ENCODE measurements around the gene HOXA3. TPM values are rescaled to one million over a fixed set of nuclear protein-coding genes. Genes with fewer than 3 reads are reported as not detected.

The HOXA3 gene
- total and polyA plus RNA-seq, 5 donors from 2014 or later, result 0.13 TPM; not detected in 4

DNA sequence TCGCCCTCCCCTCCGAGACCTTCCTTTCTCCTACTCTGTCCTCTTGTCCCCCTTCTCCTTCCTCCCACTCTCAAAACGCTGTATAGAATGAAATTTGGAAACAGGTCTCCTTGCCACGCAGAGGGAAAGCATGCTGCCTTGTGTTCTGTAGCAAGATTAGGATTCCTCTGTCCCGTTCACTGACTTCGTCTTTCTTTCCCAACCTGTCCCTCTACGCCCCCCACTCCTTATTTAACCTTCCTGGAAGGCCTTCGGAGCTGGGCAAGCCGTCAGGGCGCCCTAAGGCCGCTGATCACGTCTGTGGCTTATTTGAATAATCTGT, 11.6 kb upstream of the HOXA3 start:
- H3K4me1 ChIP-seq (ENCODE audit: control insufficient read depth, insufficient read depth, low read length, poor library complexity, severe bottlenecking), result peaks cover 49% of the 10 kb centered on the region

DNA sequence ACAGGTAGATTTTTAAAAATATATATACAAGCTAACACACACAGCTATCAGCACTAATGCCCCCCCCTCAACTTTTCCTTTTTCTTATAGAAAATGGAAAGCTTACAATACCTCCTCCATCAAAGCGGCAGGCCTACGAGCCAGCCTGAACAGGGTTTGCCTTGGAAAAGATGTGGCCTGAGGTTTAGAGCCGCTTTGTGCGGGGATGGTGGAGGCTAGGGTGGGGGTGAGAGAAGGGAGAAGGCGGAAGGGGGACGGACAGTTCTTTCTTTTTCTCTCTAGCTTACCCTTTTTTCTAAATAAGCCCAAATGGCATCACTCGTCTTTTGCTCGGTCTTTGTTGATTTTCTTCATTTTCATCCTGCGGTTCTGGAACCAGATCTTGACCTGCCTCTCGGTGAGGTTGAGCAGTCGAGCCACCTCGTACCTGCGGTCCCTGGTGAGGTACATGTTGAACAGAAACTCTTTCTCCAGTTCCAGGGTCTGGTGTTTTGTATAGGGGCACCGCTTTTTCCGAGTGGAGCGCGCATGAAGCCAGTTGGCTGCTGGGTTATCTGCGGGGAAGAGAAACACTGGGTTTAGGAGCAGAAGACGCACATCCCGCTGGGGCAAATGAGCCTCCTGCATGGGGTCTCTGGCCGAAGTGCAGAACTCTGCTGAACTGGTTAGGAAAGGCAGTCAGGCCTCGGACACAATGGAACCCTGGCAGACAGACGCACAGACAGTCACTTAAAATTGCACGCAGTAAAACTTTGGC, 11.1 kb upstream of the HOXA3 start:
- Histone ChIP-seq H3K9me3 (ENCODE audit: control insufficient read depth in 2 of 2, low read length in 2 of 2) (no peaks in the 10 kb centered on the region), H3K4me3 (ENCODE audit: low read depth, low read length) (no peak overlapping the region), H3K27ac (ENCODE audit: insufficient read depth, low read length, poor library complexity, severe bottlenecking) (no peak overlapping the region), H3K4me1 (ENCODE audit: control insufficient read depth, insufficient read depth, low read length, poor library complexity, severe bottlenecking) (peaks cover 48% of the 10 kb centered on the region), H3K36me3 (ENCODE audit: control insufficient read depth, insufficient read depth, low read length) (no peaks in the 10 kb centered on the region), H3K27me3 (ENCODE audit: control insufficient read depth, insufficient read depth, low read length) (peaks cover 47% of the 10 kb centered on the region)
- ATAC-seq (ENCODE audit: low read depth in 2 of 2) (no peak), DNase-seq (no peak)
- Mint-ChIP-seq H3K27me3 (peaks cover 94% of the 10 kb centered on the region), H3K4me1 (peaks cover 4 to 45% (median 13%) of the 10 kb centered on the region in 4 donors), H3K36me3 (peaks cover 3% of the 10 kb centered on the region), H3K4me3 (peak overlapping the region in 2 of 4 donors; percentile 33 to 68), H3K27ac (peak overlapping the region in 2 of 3 donors; percentile 47 to 88), H3K9me3 (peaks cover 0 to 10% (median 0%) of the 10 kb centered on the region in 7 donors)

More for the DNA sequence above, 11.6 kb upstream of the HOXA3 start:
- Mint-ChIP-seq H3K9me3 (peaks cover 0 to 14% (median 0%) of the 10 kb centered on the region in 7 donors), H3K4me3 (peak overlapping the region in 3 of 4 donors; percentile 28 to 53 (median 33)), H3K27me3 (peaks cover 94% of the 10 kb centered on the region), H3K27ac (peak overlapping the region in 1 of 3 donors; percentile 47), H3K36me3 (peaks cover under 1% of the 10 kb centered on the region), H3K4me1 (peaks cover 4 to 46% (median 15%) of the 10 kb centered on the region in 4 donors)
- H3K9me3 ChIP-seq (ENCODE audit: control insufficient read depth in 2 of 2, low read length in 2 of 2), result no peaks in the 10 kb centered on the region
- H3K27me3 ChIP-seq (ENCODE audit: control insufficient read depth, insufficient read depth, low read length), result peaks cover 46% of the 10 kb centered on the region
- DNase-seq, result no peak
- H3K36me3 ChIP-seq (ENCODE audit: control insufficient read depth, insufficient read depth, low read length), result no peaks in the 10 kb centered on the region
- ATAC-seq (ENCODE audit: low read depth in 2 of 2), result no peak
- H3K4me3 ChIP-seq (ENCODE audit: low read depth, low read length), result no peak overlapping the region
- no peak overlapping the region for H3K27ac ChIP-seq (ENCODE audit: insufficient read depth, low read length, poor library complexity, severe bottlenecking)

GRCh38 chr7:27162561-27163287, 10.3 kb upstream of the HOXA3 start:
- Mint-ChIP-seq H3K27me3 (peaks cover 94% of the 10 kb centered on the region), H3K4me1 (peaks cover 4 to 43% (median 20%) of the 10 kb centered on the region in 4 donors), H3K9me3 (peaks cover 0 to 11% (median 0%) of the 10 kb centered on the region in 7 donors), H3K27ac (peak overlapping the region in 1 of 3 donors; percentile 6), H3K4me3 (peak overlapping the region in 3 of 4 donors; percentile 5 to 68 (median 8)), H3K36me3 (peaks cover 3% of the 10 kb centered on the region)
- Histone ChIP-seq H3K27ac (ENCODE audit: insufficient read depth, low read length, poor library complexity, severe bottlenecking) (no peak overlapping the region), H3K4me1 (ENCODE audit: control insufficient read depth, insufficient read depth, low read length, poor library complexity, severe bottlenecking) (peaks cover 48% of the 10 kb centered on the region), H3K9me3 (ENCODE audit: control insufficient read depth in 2 of 2, low read length in 2 of 2) (no peaks in the 10 kb centered on the region), H3K4me3 (ENCODE audit: low read depth, low read length) (no peak overlapping the region), H3K36me3 (ENCODE audit: control insufficient read depth, insufficient read depth, low read length) (no peaks in the 10 kb centered on the region), H3K27me3 (ENCODE audit: control insufficient read depth, insufficient read depth, low read length) (peaks cover 43% of the 10 kb centered on the region)
- no peak for ATAC-seq (ENCODE audit: low read depth in 2 of 2)
- DNase-seq, result no peak

- Histone ChIP-seq H3K4me1 (ENCODE audit: control insufficient read depth, insufficient read depth, low read length, poor library complexity, severe bottlenecking) (peaks cover 46% of the 10 kb centered on the region), H3K36me3 (ENCODE audit: control insufficient read depth, insufficient read depth, low read length) (no peaks in the 10 kb centered on the region), H3K4me3 (ENCODE audit: low read depth, low read length) (no peak overlapping the region), H3K9me3 (ENCODE audit: control insufficient read depth in 2 of 2, low read length in 2 of 2) (no peaks in the 10 kb centered on the region), H3K27ac (ENCODE audit: insufficient read depth, low read length, poor library complexity, severe bottlenecking) (no peak overlapping the region), H3K27me3 (ENCODE audit: control insufficient read depth, insufficient read depth, low read length) (peaks cover 44% of the 10 kb centered on the region)
- ATAC-seq (ENCODE audit: low read depth in 2 of 2), result no peak
- H3K27ac Mint-ChIP-seq, result peak overlapping the region in 1 of 3 donors; percentile 14
- peaks cover 94% of the 10 kb centered on the region for H3K27me3 Mint-ChIP-seq
- peaks cover 0 to 11% (median 0%) of the 10 kb centered on the region in 7 donors for H3K9me3 Mint-ChIP-seq
- peak overlapping the region in 3 of 4 donors; percentile 5 to 68 (median 8) for H3K4me3 Mint-ChIP-seq
- DNase-seq, result no peak
- H3K36me3 Mint-ChIP-seq, result peaks cover 3% of the 10 kb centered on the region
- peaks cover 4 to 45% (median 24%) of the 10 kb centered on the region in 4 donors for H3K4me1 Mint-ChIP-seq
Measured at GRCh38 chr7:27161721-27162560, 9.6 kb upstream of the HOXA3 start.

GRCh38 chr7:27161214-27161720, 8.9 kb upstream of the HOXA3 start:
- no peak overlapping the region for H3K27ac ChIP-seq (ENCODE audit: insufficient read depth, low read length, poor library complexity, severe bottlenecking)
- peaks cover 3% of the 10 kb centered on the region for H3K36me3 Mint-ChIP-seq
- no peak overlapping the region for H3K4me3 ChIP-seq (ENCODE audit: low read depth, low read length)
- H3K4me1 Mint-ChIP-seq, result peaks cover 4 to 45% (median 24%) of the 10 kb centered on the region in 4 donors
- peaks cover 46% of the 10 kb centered on the region for H3K4me1 ChIP-seq (ENCODE audit: control insufficient read depth, insufficient read depth, low read length, poor library complexity, severe bottlenecking)
- H3K9me3 ChIP-seq (ENCODE audit: control insufficient read depth in 2 of 2, low read length in 2 of 2), result no peaks in the 10 kb centered on the region
- peak overlapping the region; percentile 82 to 91 (median 86) for H3K4me3 Mint-ChIP-seq
- peaks cover 47% of the 10 kb centered on the region for H3K27me3 ChIP-seq (ENCODE audit: control insufficient read depth, insufficient read depth, low read length)
- peaks cover 0 to 11% (median 0%) of the 10 kb centered on the region in 7 donors for H3K9me3 Mint-ChIP-seq
- DNase-seq (no peak), ATAC-seq (ENCODE audit: low read depth in 2 of 2) (no peak)
- H3K27ac Mint-ChIP-seq, result no peak overlapping the region
- no peaks in the 10 kb centered on the region for H3K36me3 ChIP-seq (ENCODE audit: control insufficient read depth, insufficient read depth, low read length)
- peaks cover 94% of the 10 kb centered on the region for H3K27me3 Mint-ChIP-seq

DNA sequence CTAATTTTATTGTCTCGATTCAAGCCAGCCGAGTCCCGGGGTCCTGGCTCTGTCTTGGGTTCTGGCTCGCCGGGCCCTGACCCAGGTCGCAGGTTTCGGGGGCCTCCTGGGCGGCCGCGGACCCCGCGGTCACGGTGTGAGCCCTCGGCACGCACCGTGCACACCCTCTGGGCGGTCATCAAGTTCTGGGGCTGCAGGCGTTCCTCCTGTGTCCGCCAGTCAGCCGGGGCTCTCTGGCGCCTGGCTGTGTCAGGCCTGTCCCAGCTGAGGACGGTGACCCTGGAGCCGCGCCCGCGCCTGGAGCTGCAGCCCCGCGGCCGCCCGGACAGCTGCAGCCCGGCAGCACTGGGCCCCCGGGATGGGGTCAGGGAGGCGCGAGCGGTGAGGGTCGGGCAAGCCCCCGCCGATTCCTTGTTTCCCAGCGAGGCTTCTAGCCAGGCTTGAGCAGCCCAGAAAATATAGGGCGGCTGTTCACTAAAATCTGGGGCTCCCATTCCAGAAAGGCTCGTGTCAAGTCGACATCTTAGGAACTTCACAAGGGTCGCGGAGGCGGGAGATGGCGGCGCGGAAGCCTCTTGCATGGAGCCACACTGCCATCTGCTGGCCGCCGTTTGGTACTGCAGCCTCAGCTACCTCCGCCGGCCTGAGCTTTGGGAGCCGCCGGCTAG, 8.3 kb upstream of the HOXA3 start:
- peak; percentile 80 to 81 for ATAC-seq (ENCODE audit: low read depth in 2 of 2)
- Mint-ChIP-seq H3K36me3 (peaks cover 3% of the 10 kb centered on the region), H3K27me3 (peaks cover 94% of the 10 kb centered on the region), H3K9me3 (peaks cover 0 to 8% (median 0%) of the 10 kb centered on the region in 7 donors), H3K27ac (peak overlapping the region in 1 of 3 donors; percentile 45), H3K4me3 (peak overlapping the region; percentile 82 to 91 (median 86)), H3K4me1 (peaks cover 4 to 47% (median 21%) of the 10 kb centered on the region in 4 donors)
- Histone ChIP-seq H3K9me3 (ENCODE audit: control insufficient read depth in 2 of 2, low read length in 2 of 2) (no peaks in the 10 kb centered on the region), H3K4me1 (ENCODE audit: control insufficient read depth, insufficient read depth, low read length, poor library complexity, severe bottlenecking) (peaks cover 46% of the 10 kb centered on the region), H3K27ac (ENCODE audit: insufficient read depth, low read length, poor library complexity, severe bottlenecking) (no peak overlapping the region), H3K4me3 (ENCODE audit: low read depth, low read length) (peak overlapping the region; percentile 61), H3K27me3 (ENCODE audit: control insufficient read depth, insufficient read depth, low read length) (peaks cover 46% of the 10 kb centered on the region), H3K36me3 (ENCODE audit: control insufficient read depth, insufficient read depth, low read length) (no peaks in the 10 kb centered on the region)
- peak; percentile 71 to 81 (median 79) for DNase-seq
